ENCODE measurements around the gene DIS3L2. TPM values are rescaled to one million over a fixed set of nuclear protein-coding genes. Genes with fewer than 3 reads are reported as not detected.

Gene DIS3L2
- total and polyA plus RNA-seq, 2 experiments from 2014 or later: 15.2 to 25.3 TPM

GRCh38 chr2:232207174-232207573 is 245.7 kb downstream of the DIS3L2 start (continued):
- no peak for TF ChIP-seq ZNF462 (CRISPR knock-in tag; IDR thresholded peaks at IDR 0.05)
- no peak for TF ChIP-seq EZH2 (IDR thresholded peaks at IDR 0.05; ENCODE audit: low read depth, unreplicated experiment)
- no peak for TF ChIP-seq CREB1 (CRISPR knock-in tag; IDR thresholded peaks at IDR 0.05; ENCODE audit: low read depth)

- Histone ChIP-seq H3K27me3 (ENCODE audit: insufficient read depth) (no peaks in the 10 kb centered on the region), H3K9me2 (ENCODE audit: insufficient read depth) (no peaks in the 10 kb centered on the region), H3K4me3 (no peak overlapping the region), H3K27ac (ENCODE audit: low read depth) (no peak overlapping the region), H3F3A (replicated peaks; ENCODE audit: low read depth) (no peaks in the 10 kb centered on the region), H3K79me2 (replicated peaks; ENCODE audit: insufficient read depth) (no peaks in the 10 kb centered on the region), H4K20me1 (replicated peaks; ENCODE audit: insufficient read depth) (0 out of 2 replicates have a peak, but pooled peaks cover 3% of the 10 kb centered on the region), H2AFZ (no peak overlapping the region), H3K36me3 (ENCODE audit: insufficient read depth) (no peaks in the 10 kb centered on the region), H3K4me1 (ENCODE audit: insufficient read depth) (no peaks in the 10 kb centered on the region), H3K4me2 (no peak overlapping the region)
- no peaks in the 10 kb centered on the region for H3K36me3 Mint-ChIP-seq (ENCODE audit: low read depth)
- peaks cover 3% of the 10 kb centered on the region; the same call in 2 of the 3 replicates for H3K4me1 Mint-ChIP-seq
- ATAC-seq (no peak), DNase-seq (ENCODE audit: low spot score) (no peak)
- H3K27ac Mint-ChIP-seq: no peak overlapping the region
- H3K27me3 Mint-ChIP-seq (ENCODE audit: insufficient read depth, low read depth, poor library complexity): peaks cover 1% of the 10 kb centered on the region
- H3K9me3 Mint-ChIP-seq: no peaks in the 10 kb centered on the region
- no peak overlapping the region for H3K4me3 Mint-ChIP-seq
- TF ChIP-seq ETS1 (IDR thresholded peaks at IDR 0.05) (no peak), JUNB (IDR thresholded peaks at IDR 0.05; ENCODE audit: unreplicated experiment) (no peak), EZH2 (IDR thresholded peaks at IDR 0.05; ENCODE audit: low read depth, unreplicated experiment) (no peak), CREB1 (CRISPR knock-in tag; IDR thresholded peaks at IDR 0.05; ENCODE audit: low read depth) (no peak), REST (IDR thresholded peaks at IDR 0.05; ENCODE audit: unreplicated experiment) (no peak), STAT1 (IDR thresholded peaks at IDR 0.05; ENCODE audit: unreplicated experiment) (no peak), POLR2AphosphoS5 (IDR thresholded peaks at IDR 0.05; ENCODE audit: low read depth) (no peak), NANOG (IDR thresholded peaks at IDR 0.05; ENCODE audit: borderline replicate concordance) (no peak), ZNF331 (CRISPR knock-in tag; IDR thresholded peaks at IDR 0.05; ENCODE audit: low read depth) (no peak)
These were observed 248.8 kb downstream of the DIS3L2 start for GRCh38 chr2:232210306-232210705.
